IMR-90 (cell line): ENCODE measurements around the gene RNF41.

Experiments
- RFX5 ChIP-seq: IDR thresholded peaks from 2 replicates; pipeline ENCODE4 v1.8.0; 2012; ENCODE audit warnings: low read depth, mild to moderate bottlenecking, low read length, moderate library complexity
- TF ChIP-seq, protein P1 (sequence below): conservative IDR thresholded peaks from 2 replicates; pipeline ENCODE4 v1.5.1; 2012; ENCODE audit warnings: mild to moderate bottlenecking, low read depth, low read length, improper control_type of control experiment

DNA sequence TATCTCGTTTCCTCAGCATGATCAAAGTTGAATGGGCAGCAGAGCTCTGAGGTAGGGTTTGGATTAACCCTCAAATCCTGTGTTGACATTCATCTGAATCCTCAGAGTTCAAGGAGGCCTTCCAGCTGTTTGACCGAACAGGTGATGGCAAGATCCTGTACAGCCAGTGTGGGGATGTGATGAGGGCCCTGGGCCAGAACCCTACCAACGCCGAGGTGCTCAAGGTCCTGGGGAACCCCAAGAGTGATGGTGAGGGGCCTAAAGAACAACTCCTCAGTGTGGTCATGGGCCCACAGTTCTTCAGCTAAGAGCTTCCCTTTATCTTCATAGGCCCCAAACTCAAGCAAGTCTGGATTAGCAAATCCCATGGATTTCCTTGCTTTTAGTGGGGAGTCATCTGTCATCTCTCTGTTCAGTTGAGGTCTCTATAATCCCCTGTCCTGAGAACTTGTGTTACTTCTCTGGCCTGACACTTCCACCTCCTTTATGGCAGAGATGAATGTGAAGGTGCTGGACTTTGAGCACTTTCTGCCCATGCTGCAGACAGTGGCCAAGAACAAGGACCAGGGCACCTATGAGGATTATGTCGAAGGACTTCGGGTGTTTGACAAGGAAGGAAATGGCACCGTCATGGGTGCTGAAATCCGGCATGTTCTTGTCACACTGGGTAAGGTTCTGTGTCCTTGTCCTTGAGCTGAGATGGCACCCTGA is 62.1 kb downstream of the RNF41 start:
- no peak for TF ChIP-seq RFX5
- TF ChIP-seq, protein P1, sequence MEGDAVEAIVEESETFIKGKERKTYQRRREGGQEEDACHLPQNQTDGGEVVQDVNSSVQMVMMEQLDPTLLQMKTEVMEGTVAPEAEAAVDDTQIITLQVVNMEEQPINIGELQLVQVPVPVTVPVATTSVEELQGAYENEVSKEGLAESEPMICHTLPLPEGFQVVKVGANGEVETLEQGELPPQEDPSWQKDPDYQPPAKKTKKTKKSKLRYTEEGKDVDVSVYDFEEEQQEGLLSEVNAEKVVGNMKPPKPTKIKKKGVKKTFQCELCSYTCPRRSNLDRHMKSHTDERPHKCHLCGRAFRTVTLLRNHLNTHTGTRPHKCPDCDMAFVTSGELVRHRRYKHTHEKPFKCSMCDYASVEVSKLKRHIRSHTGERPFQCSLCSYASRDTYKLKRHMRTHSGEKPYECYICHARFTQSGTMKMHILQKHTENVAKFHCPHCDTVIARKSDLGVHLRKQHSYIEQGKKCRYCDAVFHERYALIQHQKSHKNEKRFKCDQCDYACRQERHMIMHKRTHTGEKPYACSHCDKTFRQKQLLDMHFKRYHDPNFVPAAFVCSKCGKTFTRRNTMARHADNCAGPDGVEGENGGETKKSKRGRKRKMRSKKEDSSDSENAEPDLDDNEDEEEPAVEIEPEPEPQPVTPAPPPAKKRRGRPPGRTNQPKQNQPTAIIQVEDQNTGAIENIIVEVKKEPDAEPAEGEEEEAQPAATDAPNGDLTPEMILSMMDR, result no peak
